ENCODE results near the gene PCDH15. TPM values are rescaled to one million over a fixed set of nuclear protein-coding genes. Genes with fewer than 3 reads are reported as not detected.

Gene PCDH15
- total and polyA plus RNA-seq, 2 of the 13 experiments (the other 11 are each of a cell fraction or from before 2014, with no cell fraction given): not detected

DNA sequence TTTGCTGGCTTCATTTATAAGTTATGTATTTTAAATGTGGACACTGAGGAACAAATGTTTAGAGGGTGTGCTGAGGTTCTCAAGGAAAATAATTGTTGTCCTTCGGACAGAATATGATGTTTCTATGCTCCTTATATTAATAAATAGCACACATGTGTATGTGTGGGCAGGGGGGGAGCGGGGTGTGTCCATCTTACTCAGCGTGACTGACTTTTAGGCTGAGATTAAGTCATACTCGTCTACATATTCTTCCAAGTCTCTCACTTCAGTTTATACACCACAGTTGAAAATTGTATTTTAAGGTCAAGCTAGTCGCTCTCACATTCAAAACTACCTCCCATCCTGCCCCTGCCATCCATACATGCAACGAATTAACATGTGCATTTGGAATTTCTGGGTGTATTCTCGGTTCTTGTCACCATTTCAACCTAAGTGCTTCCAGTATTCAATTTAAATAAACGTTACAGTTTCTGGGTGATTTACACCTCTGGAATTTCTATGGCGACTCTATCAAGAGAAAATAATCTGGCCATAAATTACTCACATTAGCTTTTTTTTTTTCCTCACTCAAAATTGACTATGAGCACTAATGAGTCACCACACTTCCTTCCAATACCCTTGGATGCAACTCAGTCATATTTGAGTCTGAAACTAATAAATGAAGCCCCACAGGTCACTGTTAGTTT lies 3.3 kb downstream of the PCDH15 start (continued):
- no peak for TF ChIP-seq ZHX2 (IDR thresholded peaks at IDR 0.05; ENCODE audit: low read depth)
- TF ChIP-seq ZHX2 (CRISPR knock-in tag; IDR thresholded peaks at IDR 0.05; ENCODE audit: borderline replicate concordance): no peak
- TF ChIP-seq, protein P1, sequence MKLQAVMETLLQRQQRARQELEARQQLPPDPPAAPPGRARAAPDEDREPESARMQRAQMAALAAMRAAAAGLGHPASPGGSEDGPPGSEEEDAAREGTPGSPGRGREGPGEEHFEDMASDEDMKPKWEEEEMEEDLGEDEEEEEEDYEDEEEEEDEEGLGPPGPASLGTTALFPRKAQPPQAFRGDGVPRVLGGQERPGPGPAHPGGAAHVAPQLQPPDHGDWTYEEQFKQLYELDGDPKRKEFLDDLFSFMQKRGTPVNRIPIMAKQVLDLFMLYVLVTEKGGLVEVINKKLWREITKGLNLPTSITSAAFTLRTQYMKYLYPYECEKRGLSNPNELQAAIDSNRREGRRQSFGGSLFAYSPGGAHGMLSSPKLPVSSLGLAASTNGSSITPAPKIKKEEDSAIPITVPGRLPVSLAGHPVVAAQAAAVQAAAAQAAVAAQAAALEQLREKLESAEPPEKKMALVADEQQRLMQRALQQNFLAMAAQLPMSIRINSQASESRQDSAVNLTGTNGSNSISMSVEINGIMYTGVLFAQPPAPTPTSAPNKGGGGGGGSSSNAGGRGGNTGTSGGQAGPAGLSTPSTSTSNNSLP (IDR thresholded peaks at IDR 0.05; ENCODE audit: low read depth, low read length): no peak

DNA sequence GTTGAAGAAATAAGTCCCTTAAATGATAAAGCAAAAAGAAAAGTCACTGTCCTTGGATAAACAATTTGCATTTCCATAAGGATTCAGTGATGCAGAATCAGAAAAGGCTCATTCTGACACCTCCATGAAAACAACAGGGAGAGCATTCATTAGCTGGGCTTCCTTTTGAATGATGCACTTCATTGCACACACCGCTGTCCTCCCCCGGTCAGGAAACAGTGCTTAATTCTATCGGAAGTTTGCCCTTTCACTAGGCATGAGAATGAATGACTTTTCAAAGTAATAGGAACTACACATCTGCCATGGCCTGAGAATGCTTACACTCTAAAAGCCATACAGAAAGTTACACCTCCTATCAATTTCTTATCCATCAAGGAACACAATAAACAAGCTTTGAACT lies 4.2 kb downstream of the PCDH15 start:
- intact Hi-C loops (cut with micrococcal nuclease; ENCODE audit: unreplicated experiment): no loop called here
- no peaks in the 10 kb centered on the region for H3K4me1 ChIP-seq (ENCODE audit: insufficient read depth, low read length)
- no TSS peak for BruUV-seq (replicated peaks)
- 22% methylated on average over 3 of the region's 3 CpGs for WGBS (ENCODE audit: low lambda C conversion rate)
- no peaks in the 10 kb centered on the region; a peak in 1 of 5 replicates for H3K27me3 ChIP-seq (ENCODE audit: control insufficient read depth in 1 of 2, insufficient read depth in 2 of 2, low read length in 2 of 2)
- H3K4me3 ChIP-seq (replicated peaks in 1 of 3; ENCODE audit: insufficient read depth in 1 of 3, low read depth in 2 of 3, low read length in 3 of 3): no peak overlapping the region
- POLR2A ChIA-PET: no interaction called here
- FAIRE-seq (no peak), ATAC-seq (no peak), DNase-seq (ENCODE audit: low spot score) (no peak)
- no peaks in the 10 kb centered on the region for H4K20me1 ChIP-seq (ENCODE audit: insufficient read depth, low read length)
- H3K9me3 ChIP-seq (ENCODE audit: low read length): no peaks in the 10 kb centered on the region
- no peak overlapping the region for H3K4me2 ChIP-seq (ENCODE audit: low read depth, low read length)
- H2AFZ ChIP-seq (ENCODE audit: low read length): no peak overlapping the region
- H3K36me3 ChIP-seq (replicated peaks in 1 of 2; ENCODE audit: control insufficient read depth in 1 of 2, insufficient read depth in 2 of 2, low read length in 2 of 2): no peaks in the 10 kb centered on the region
- CTCF ChIA-PET (ENCODE audit: low intra/inter-chr PET ratio, low total read pairs): no interaction called here
- H3K79me2 ChIP-seq (ENCODE audit: insufficient read depth, low read length): no peaks in the 10 kb centered on the region
- in situ Hi-C loops (cut with HindIII; ENCODE audit: extremely low pct_ligation_motif_present, low pct_unique_long_range_greater_than_20kb): no loop called here
- H3K27ac ChIP-seq (ENCODE audit: extremely low read length, insufficient read depth, low read length): no peak overlapping the region
- no peak overlapping the region for H3K9ac ChIP-seq (ENCODE audit: insufficient read depth, low read depth, low read length)
- TF ChIP-seq, protein P2, sequence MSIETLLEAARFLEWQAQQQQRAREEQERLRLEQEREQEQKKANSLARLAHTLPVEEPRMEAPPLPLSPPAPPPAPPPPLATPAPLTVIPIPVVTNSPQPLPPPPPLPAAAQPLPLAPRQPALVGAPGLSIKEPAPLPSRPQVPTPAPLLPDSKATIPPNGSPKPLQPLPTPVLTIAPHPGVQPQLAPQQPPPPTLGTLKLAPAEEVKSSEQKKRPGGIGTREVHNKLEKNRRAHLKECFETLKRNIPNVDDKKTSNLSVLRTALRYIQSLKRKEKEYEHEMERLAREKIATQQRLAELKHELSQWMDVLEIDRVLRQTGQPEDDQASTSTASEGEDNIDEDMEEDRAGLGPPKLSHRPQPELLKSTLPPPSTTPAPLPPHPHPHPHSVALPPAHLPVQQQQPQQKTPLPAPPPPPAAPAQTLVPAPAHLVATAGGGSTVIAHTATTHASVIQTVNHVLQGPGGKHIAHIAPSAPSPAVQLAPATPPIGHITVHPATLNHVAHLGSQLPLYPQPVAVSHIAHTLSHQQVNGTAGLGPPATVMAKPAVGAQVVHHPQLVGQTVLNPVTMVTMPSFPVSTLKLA (IDR thresholded peaks at IDR 0.05): no peak
- TF ChIP-seq ZNF510 (CRISPR knock-in tag; IDR thresholded peaks at IDR 0.05; ENCODE audit: low read depth) (no peak), ZNF224 (CRISPR knock-in tag; IDR thresholded peaks at IDR 0.05) (no peak), RAD51 (IDR thresholded peaks at IDR 0.05; ENCODE audit: borderline replicate concordance) (no peak), ETV5 (CRISPR knock-in tag; IDR thresholded peaks at IDR 0.05; ENCODE audit: borderline replicate concordance) (no peak), FOSL2 (CRISPR knock-in tag; IDR thresholded peaks at IDR 0.05) (no peak), ZSCAN20 (CRISPR knock-in tag; IDR thresholded peaks at IDR 0.05; ENCODE audit: borderline replicate concordance) (no peak), ZBTB38 (CRISPR knock-in tag; IDR thresholded peaks at IDR 0.05) (no peak), MBNL3 (CRISPR knock-in tag; conservative IDR thresholded peaks at IDR 0.05) (no peak), SKI (IDR thresholded peaks at IDR 0.05; ENCODE audit: partially characterized antibody) (no peak), TRIM24 (CRISPR knock-in tag; IDR thresholded peaks at IDR 0.05) (no peak), NR2F1 (CRISPR knock-in tag; IDR thresholded peaks at IDR 0.05) (no peak)

All from HepG2 (cell line).